Stomach (tissue), 4 donors: ENCODE measurements around the gene AATF.

Experiments
- EP300 ChIP-seq: sonication (generic); formaldehyde crosslinking; IDR thresholded peaks from one replicate; pipeline ENCODE4 v1.6.1; 2017; ENCODE audit warnings: antibody characterized with exemption
- POLR2A ChIP-seq, 4 donors: fragments of 450-650 bp; IDR thresholded peaks; one replicate each; pipeline ENCODE4 v1.6.1; 2016; ENCODE audit warnings: antibody characterized with exemption in 4 of 4, control low read depth in 2 of 4, mild to moderate bottlenecking in 1 of 4, moderate library complexity in 1 of 4
- POLR2AphosphoS5 ChIP-seq, 3 donors: sonication (generic); formaldehyde crosslinking; IDR thresholded peaks; one replicate each; pipeline ENCODE4 v1.6.1; 2016; ENCODE audit warnings: antibody characterized with exemption in 3 of 3
- TF ChIP-seq, protein P1 (sequence below), 7 experiments: fragments of 450-650 bp in 4 of 7; fragments of 200-600 bp in 3 of 7; sonication (generic) in 3 of 7; IDR thresholded peaks; one replicate each; pipeline ENCODE4 v1.5.1; 2016 to 2019; ENCODE audit warnings: antibody characterized with exemption in 7 of 7, control low read depth in 2 of 7, mild to moderate bottlenecking in 1 of 7

DNA sequence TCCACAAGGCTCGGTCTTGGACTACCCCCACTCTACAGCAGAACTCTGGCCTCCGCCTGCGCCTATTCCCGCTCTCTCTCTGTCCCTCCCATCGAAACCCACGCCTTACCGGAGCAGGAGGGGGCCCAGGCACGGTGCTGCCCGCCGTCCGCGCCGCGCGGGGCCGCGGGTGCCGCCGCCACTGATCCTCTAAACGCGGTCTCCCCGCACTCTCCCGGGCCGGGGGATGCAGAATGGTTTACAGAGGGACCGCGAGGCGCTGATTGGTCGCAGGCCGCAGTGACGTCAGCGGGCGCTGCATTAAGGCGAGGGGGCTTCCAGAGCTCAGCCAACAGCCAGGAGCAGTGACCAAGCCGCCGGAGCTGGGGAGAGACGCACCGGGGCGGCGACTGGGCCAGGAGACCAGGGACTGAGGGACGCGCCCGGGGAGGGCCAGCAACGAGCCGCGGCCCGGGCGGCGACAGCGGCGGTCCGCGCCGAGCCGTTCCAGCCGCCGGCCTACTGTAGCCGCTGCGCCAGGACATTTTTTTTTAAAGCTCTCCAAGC is 12.2 kb upstream of the AATF start:
- TF ChIP-seq, protein P1, sequence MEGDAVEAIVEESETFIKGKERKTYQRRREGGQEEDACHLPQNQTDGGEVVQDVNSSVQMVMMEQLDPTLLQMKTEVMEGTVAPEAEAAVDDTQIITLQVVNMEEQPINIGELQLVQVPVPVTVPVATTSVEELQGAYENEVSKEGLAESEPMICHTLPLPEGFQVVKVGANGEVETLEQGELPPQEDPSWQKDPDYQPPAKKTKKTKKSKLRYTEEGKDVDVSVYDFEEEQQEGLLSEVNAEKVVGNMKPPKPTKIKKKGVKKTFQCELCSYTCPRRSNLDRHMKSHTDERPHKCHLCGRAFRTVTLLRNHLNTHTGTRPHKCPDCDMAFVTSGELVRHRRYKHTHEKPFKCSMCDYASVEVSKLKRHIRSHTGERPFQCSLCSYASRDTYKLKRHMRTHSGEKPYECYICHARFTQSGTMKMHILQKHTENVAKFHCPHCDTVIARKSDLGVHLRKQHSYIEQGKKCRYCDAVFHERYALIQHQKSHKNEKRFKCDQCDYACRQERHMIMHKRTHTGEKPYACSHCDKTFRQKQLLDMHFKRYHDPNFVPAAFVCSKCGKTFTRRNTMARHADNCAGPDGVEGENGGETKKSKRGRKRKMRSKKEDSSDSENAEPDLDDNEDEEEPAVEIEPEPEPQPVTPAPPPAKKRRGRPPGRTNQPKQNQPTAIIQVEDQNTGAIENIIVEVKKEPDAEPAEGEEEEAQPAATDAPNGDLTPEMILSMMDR (IDR thresholded peaks at IDR 0.05): no peak
- TF ChIP-seq POLR2A (IDR thresholded peaks at IDR 0.05): no peak
- TF ChIP-seq POLR2AphosphoS5 (IDR thresholded peaks at IDR 0.05): no peak
- no peak for TF ChIP-seq EP300
